Colonic mucosa (tissue), 4 donors: ENCODE measurements around the gene GHRH. TPM values are rescaled to one million over a fixed set of nuclear protein-coding genes. Genes with fewer than 3 reads are reported as not detected.

Experiments used
- DNase-seq: peaks from one replicate; pipeline ENCODE4 v3.0.0-alpha.2; 2020
- H3K27ac ChIP-seq: fragments of 200-600 bp; one replicate; pipeline ENCODE4 v1.8.0; 2021
- H3K27me3 ChIP-seq: fragments of 200-600 bp; one replicate; pipeline ENCODE4 v1.8.0; 2021
- H3K36me3 ChIP-seq: fragments of 200-600 bp; one replicate; pipeline ENCODE4 v1.8.0; 2021
- H3K4me1 ChIP-seq: fragments of 200-600 bp; one replicate; pipeline ENCODE4 v1.8.0; 2021; ENCODE audit warnings: mild to moderate bottlenecking
- H3K4me3 ChIP-seq: fragments of 200-600 bp; one replicate; pipeline ENCODE4 v1.8.0; 2021
- H3K9ac ChIP-seq, 2 donors: one replicate each; pipeline ENCODE4 v1.7.0; 2013; ENCODE audit warnings: control low read depth in 2 of 2, low read depth in 2 of 2, low read length in 2 of 2
- H3K9me3 ChIP-seq: fragments of 200-600 bp; one replicate; pipeline ENCODE4 v1.8.0; 2021
- intact Hi-C: fragments of 100-400 bp; cut with DNase I; formaldehyde crosslinking; loops from one replicate; pipeline ENCODE4 v1.14.1; 2022
- total RNA-seq, 2 donors: library from RNA; stranded (reverse); fragmentation: NEBNext Ultra II Directional in 1 of 2; extraction: Animal tissue kit (Norgen Biotek cat#: 25700) in 1 of 2; gene quantifications; one replicate each; pipeline ENCODE4 v1.2.1, GENCODE V29; 2021
- TF ChIP-seq, protein P1 (sequence below): fragments of 200-600 bp; IDR thresholded peaks from one replicate; pipeline ENCODE4 v1.8.0; 2022; ENCODE audit warnings: antibody characterized with exemption, mild to moderate bottlenecking
- donor health status: healthy.
- donor health status: DM: no; HTN: no; CAD: no.
- donor health status: DM: no; HTN: no; CAD: no.

Gene GHRH
- total RNA-seq, 2 donors from 2014 or later = not detected

DNA sequence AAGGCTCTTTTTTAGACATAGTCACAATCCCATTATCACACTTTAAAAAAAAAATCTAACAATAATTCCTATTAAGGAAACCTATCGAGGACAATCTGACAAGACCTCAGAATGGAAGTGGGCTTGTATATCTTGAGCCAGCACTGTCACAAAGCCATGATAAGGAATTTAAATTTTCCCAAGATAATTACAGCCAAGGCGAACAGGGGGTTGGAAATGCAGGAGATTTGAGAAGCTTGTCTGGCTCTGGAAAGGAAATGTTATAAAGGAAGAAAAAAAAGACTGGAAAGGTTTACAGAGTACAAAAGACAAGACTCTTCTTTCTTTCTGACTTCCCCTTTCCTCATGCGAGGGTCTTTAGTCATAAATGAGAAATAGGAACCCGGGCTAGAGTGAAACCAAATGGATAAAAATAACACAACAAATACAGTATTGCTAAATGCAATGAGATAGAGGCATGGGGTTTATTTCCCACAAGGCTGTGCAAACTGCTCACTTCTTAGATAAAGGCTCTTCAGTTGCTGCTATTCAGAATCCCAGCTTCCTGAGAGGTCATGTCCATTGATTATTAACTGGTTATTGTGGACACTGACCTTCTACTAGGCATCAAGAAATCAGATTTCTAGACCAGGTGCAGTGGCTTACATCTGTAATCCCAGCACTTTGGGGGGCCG is 13.4 kb upstream of the GHRH start:
- Histone ChIP-seq H3K4me1 (peaks cover 5% of the 10 kb centered on the region), H3K36me3 (no peaks in the 10 kb centered on the region), H3K4me3 (no peak overlapping the region), H3K9ac (no peak overlapping the region), H3K27me3 (no peaks in the 10 kb centered on the region), H3K27ac (no peak overlapping the region), H3K9me3 (no peaks in the 10 kb centered on the region)
- no peak for DNase-seq
- intact Hi-C loops = loop anchor here (5.0 kb wide), 1 partner anchor 257 kb away; no protein-coding TSS in a partner anchor
- TF ChIP-seq, protein P1, sequence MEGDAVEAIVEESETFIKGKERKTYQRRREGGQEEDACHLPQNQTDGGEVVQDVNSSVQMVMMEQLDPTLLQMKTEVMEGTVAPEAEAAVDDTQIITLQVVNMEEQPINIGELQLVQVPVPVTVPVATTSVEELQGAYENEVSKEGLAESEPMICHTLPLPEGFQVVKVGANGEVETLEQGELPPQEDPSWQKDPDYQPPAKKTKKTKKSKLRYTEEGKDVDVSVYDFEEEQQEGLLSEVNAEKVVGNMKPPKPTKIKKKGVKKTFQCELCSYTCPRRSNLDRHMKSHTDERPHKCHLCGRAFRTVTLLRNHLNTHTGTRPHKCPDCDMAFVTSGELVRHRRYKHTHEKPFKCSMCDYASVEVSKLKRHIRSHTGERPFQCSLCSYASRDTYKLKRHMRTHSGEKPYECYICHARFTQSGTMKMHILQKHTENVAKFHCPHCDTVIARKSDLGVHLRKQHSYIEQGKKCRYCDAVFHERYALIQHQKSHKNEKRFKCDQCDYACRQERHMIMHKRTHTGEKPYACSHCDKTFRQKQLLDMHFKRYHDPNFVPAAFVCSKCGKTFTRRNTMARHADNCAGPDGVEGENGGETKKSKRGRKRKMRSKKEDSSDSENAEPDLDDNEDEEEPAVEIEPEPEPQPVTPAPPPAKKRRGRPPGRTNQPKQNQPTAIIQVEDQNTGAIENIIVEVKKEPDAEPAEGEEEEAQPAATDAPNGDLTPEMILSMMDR = no peak

DNA sequence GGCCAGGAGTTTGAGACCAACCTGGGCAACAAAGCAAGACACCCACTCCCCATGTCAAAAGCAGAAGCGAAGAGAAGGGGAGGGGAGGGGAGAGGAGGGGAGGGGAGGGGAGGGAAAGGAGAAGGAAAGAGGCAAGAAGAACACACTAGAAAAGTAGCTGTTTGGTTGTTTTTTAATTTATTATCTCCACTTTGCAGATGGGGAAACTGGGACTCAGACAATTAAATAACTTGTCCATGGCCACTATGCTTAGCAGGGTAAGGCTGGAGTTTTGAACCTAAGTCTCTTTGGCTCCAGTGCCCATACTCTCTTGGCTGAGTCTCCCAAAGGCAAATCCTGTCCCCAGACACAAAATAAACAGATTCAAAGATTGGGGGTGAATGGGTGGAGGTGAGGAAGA is 12.4 kb upstream of the GHRH start:
- Histone ChIP-seq H3K9ac (no peak overlapping the region), H3K27ac (no peak overlapping the region), H3K4me3 (no peak overlapping the region), H3K36me3 (no peaks in the 10 kb centered on the region), H3K9me3 (no peaks in the 10 kb centered on the region), H3K4me1 (peaks cover 5% of the 10 kb centered on the region), H3K27me3 (no peaks in the 10 kb centered on the region)
- TF ChIP-seq, protein P1 = no peak
- intact Hi-C loops = loop anchor here (5.0 kb wide), 1 partner anchor 258 kb away; no protein-coding TSS in a partner anchor
- no peak for DNase-seq

DNA sequence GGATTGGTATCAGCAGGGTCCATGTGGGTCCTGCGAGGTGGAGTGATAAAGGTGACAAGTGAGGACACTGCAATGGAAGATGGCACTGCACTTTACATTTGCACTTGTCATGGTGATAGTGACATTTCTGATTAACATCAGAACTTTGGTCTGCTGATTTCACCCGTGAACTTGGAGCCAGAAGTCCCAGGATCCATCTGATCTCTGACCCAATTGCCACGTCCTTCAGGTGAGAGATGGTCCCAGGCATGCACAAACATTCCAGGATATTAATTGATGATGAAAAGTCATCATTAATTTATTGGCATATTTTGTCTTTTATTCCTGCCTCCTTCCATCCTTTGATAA is 9.8 kb upstream of the GHRH start:
- DNase-seq = no peak
- intact Hi-C loops = loop anchor here (5.0 kb wide), 1 partner anchor 261 kb away; no protein-coding TSS in a partner anchor
- TF ChIP-seq, protein P1 = no peak
- Histone ChIP-seq H3K4me3 (no peak overlapping the region), H3K9me3 (no peaks in the 10 kb centered on the region), H3K27ac (no peak overlapping the region), H3K36me3 (no peaks in the 10 kb centered on the region), H3K9ac (no peak overlapping the region), H3K4me1 (no peaks in the 10 kb centered on the region), H3K27me3 (no peaks in the 10 kb centered on the region)

DNA sequence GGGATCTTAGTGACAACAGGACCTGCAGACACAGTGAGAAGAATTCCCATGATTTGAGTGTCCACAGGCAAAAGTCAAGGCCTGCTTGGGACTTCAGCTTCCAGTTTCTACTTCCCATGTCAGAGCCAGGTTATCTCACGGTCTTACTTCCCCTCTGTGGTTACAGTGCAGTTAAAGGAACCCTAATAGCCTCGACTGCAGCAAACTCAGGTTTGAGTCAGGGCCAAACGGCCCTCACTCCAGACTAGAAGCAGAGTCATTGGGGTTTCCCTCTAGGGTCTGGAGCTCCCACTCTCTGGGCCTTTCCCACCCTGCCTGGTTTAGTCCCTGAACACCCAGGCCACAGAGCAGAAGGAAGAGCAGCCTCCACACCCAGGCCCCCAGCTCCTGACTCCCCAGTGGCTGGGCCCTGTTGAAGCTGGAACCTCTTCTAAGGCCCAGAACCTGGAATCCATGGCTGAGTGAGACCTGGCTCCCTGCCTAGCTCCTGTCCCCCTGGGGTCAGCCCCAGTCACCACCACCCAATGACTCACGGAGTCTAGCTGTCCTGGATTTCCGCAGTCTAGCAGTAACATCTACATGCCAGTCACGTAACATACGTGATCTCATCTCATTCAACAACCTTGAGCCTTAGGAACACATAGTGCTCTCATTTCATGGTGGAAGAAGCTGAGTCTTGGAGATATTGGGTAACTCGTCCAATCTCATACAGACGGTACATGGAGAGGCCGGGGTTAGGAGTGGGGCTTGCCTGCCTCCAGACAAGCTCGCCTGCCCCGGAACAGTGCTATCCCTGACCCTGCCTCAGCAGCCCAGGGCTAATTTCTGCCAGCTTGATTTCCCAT is 9.2 kb upstream of the GHRH start:
- Histone ChIP-seq H3K27ac (no peak overlapping the region), H3K36me3 (no peaks in the 10 kb centered on the region), H3K4me1 (no peaks in the 10 kb centered on the region), H3K9ac (peak overlapping the region in 1 of 2 donors; percentile 14), H3K27me3 (no peaks in the 10 kb centered on the region), H3K4me3 (no peak overlapping the region), H3K9me3 (no peaks in the 10 kb centered on the region)
- no peak for DNase-seq
- TF ChIP-seq, protein P1 = no peak
- intact Hi-C loops = loop anchor here (5.0 kb wide), 1 partner anchor 262 kb away; no protein-coding TSS in a partner anchor

DNA sequence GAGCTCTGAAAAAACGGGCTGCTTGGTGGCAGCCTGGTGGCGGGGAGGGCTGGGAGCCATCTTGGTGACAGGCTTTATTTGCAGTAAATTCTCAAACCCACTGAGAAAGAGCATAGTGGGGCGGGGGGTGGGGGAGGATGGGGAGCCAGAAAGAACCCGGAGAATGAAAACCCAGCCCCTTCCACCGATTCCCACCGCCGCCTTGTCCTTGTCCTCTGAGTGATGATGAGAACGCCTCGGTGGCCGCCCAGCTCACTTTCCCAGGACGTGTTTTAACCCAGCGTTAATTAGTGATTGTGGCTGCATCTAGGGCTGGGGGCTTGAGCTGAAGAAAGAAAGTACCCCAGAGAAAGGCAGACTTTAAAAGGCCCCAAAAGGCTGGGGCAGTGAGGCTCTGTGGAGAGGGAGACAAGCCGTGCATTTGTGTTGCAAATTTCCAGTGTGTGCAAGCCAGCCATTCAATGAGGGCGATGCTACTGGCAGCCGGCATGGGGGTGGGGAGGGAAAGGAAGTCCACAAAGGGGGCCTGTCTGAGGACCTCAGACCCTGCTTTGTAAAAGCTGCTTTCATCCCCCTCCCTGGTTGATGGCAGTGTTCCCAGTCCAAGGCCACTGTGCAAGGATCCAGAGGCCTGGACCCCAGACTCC is 6.2 kb upstream of the GHRH start:
- intact Hi-C loops = loop anchor here (10.0 kb wide), 1 partner anchor 73 kb away; no protein-coding TSS in a partner anchor

More for the DNA sequence above, 6.2 kb upstream of the GHRH start:
- TF ChIP-seq, protein P1 = no peak
- DNase-seq = no peak
- H3K27ac ChIP-seq = no peak overlapping the region
- no peak overlapping the region for H3K9ac ChIP-seq
- no peak overlapping the region for H3K4me3 ChIP-seq
- H3K36me3 ChIP-seq = no peaks in the 10 kb centered on the region
- no peaks in the 10 kb centered on the region for H3K4me1 ChIP-seq
- H3K9me3 ChIP-seq = no peaks in the 10 kb centered on the region
- no peaks in the 10 kb centered on the region for H3K27me3 ChIP-seq
